Left lung (tissue), 10 donors: Measurements from ENCODE around the gene PSMG2. TPM values are rescaled to one million over a fixed set of nuclear protein-coding genes. Genes with fewer than 3 reads are reported as not detected.
A peak's percentile ranks its signal among the peaks of the same experiment; 100 is the strongest.

ENCODE experiments used
- ATAC-seq: fragments of 200-7000 bp; cut with Tn5 transposase; one replicate; pipeline ENCODE4 v1.9.1; 2020; ENCODE audit warnings: moderate library complexity
- DNase-seq, 4 donors: peaks; one replicate each; pipeline ENCODE4 v3.0.0-alpha.2; 2013 to 2020
- H3K27ac ChIP-seq, 2 donors: fragments of 200-600 bp; sonication (generic) in 1 of 2; one replicate each; pipeline versions ENCODE4 v1.5.0 to v1.8.0; 2020 to 2021
- H3K27me3 ChIP-seq, 2 donors: fragments of 200-600 bp; sonication (generic) in 1 of 2; one replicate each; pipeline versions ENCODE4 v1.5.0 to v1.8.0; 2020 to 2021
- H3K36me3 ChIP-seq, 2 donors: fragments of 200-600 bp; sonication (generic) in 1 of 2; one replicate each; pipeline versions ENCODE4 v1.5.0 to v1.8.0; 2020 to 2021
- H3K4me1 ChIP-seq, 2 donors: fragments of 200-600 bp; one replicate each; pipeline ENCODE4 v1.8.0; 2021
- H3K4me3 ChIP-seq, 2 donors: fragments of 200-600 bp; sonication (generic) in 1 of 2; one replicate each; pipeline versions ENCODE4 v1.5.0 to v1.8.0; 2020 to 2021; ENCODE audit warnings: mild to moderate bottlenecking in 1 of 2
- H3K9me3 ChIP-seq, 2 donors: fragments of 200-600 bp; sonication (generic) in 1 of 2; one replicate each; pipeline versions ENCODE4 v1.5.0 to v1.8.0; 2020 to 2021
- intact Hi-C, 2 donors: fragments of 100-400 bp; cut with DNase I; formaldehyde crosslinking; loops; one replicate each; pipeline versions ENCODE4 v1.11.2 to v1.14.2; 2022
- polyA plus RNA-seq, 6 donors: library from polyadenylated mRNA; unstranded; fragments of 120-200 nt; gene quantifications; one replicate each; pipeline ENCODE4 v1.2.1, GENCODE V29; 2013; ENCODE audit not compliant: insufficient read length in 6 of 6
- total RNA-seq, 2 donors: library from RNA; stranded (reverse); fragmentation: NEBNext Ultra II Directional; extraction: Animal tissue kit (Norgen Biotek cat#: 25700); gene quantifications; one replicate each; pipeline ENCODE4 v1.2.1, GENCODE V29; 2021
- TF ChIP-seq, protein P1 (sequence below), 2 donors: fragments of 200-600 bp; sonication (generic) in 1 of 2; IDR thresholded peaks; one replicate each; pipeline versions ENCODE4 v1.5.0 to v1.8.0; 2021; ENCODE audit warnings: antibody characterized with exemption in 2 of 2
- donor health status: DM: no; HTN: yes; CAD: no.
- donor health status: DM: no; HTN: no; CAD: no.

The PSMG2 gene
- total and polyA plus RNA-seq, 8 donors = 63.0 to 78.2 (median 71.4) TPM

DNA sequence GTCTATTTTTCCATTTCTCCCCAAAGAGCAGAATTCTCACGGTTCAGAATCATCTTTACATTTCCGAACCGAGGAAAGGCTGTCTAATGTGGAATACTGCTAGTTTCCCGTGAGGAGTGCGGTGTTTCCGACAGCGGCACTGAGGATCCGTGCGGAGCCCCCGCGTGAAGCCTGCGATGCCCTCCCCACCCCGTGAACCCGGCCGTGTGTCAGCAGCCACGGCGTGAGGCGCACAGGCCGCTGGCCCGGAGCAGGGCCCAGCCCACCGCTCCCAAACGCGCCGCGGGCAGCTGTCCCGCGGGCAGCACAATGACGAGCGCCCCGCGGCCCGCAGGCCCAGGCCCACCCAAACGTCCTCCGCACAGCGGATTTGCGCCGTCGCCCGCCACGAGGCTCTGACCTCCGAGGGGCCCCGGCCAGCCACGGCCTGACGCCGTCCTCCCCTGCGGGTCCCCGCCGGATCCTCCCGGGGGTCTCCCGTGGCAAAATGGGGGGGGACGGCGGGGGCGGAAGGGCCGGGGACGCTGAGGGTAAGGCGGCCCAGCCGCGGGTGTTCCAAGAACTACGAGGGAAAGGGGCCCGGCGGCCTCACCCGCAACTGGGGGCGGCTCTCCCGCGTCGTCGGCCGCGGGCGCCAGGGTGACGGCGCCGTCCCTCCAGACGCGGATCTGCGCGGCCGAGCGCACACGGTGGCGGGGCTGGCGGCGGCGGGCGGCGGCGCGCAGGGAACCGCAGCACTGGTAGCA, 45.7 kb upstream of the PSMG2 start:
- Histone ChIP-seq H3K9me3 (no peaks in the 10 kb centered on the region), H3K4me1 (peaks cover 13 to 45% of the 10 kb centered on the region in 2 donors), H3K4me3 (peak overlapping the region; percentile 69 to 75), H3K27me3 (peaks cover 0 to 22% of the 10 kb centered on the region in 2 donors), H3K36me3 (no peaks in the 10 kb centered on the region), H3K27ac (peak overlapping the region; percentile 86 to 95)
- intact Hi-C loops = no loop called here
- peak; percentile 58 for ATAC-seq
- TF ChIP-seq, protein P1, sequence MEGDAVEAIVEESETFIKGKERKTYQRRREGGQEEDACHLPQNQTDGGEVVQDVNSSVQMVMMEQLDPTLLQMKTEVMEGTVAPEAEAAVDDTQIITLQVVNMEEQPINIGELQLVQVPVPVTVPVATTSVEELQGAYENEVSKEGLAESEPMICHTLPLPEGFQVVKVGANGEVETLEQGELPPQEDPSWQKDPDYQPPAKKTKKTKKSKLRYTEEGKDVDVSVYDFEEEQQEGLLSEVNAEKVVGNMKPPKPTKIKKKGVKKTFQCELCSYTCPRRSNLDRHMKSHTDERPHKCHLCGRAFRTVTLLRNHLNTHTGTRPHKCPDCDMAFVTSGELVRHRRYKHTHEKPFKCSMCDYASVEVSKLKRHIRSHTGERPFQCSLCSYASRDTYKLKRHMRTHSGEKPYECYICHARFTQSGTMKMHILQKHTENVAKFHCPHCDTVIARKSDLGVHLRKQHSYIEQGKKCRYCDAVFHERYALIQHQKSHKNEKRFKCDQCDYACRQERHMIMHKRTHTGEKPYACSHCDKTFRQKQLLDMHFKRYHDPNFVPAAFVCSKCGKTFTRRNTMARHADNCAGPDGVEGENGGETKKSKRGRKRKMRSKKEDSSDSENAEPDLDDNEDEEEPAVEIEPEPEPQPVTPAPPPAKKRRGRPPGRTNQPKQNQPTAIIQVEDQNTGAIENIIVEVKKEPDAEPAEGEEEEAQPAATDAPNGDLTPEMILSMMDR (IDR thresholded peaks at IDR 0.05) = no peak
- DNase-seq = peak; percentile 46 to 83 (median 66)

DNA sequence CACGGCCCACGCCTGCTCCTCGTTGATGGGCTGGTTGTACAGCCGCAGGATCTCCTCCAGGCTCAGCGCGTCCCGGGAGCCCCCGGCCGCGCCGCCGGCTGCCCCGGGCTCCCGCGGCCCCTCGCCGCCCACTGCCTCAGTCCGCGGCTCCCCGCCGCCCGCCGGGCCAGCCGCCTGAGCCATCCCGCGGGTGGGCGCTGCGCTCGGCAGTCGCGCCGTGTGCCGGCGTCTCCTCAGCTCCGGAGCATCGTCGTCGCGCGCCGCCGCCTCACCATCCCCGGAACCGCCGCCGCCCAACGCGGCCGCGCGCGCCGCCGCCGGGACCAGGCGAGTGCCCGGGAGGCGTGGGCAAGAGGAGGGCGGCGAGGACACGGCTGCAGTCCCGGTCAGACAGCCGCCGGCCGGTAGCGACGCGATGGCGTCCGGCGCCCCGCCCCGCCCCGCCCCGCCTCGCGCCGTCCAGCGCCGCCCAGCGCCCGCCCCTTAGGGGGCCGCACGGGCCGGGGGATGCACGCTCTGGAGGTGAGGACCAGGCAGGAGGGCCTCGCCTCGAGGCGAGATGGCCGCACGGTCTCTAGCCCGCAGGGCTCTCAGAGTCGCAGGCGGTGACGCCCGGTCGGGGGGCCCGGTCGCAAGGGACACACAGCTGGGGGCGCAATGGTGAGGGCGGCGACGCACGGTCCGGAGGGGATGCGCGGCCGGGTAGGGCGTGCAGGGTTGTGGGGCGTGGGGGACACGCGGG, 45.0 kb upstream of the PSMG2 start, which contains the start of gene SPIRE1:
Gene SPIRE1 (minus strand): TSS at position 424 of the 742 bp plus-strand sequence. CDS start 241 bp downstream, at position 183.
- peaks cover 9 to 43% of the 10 kb centered on the region in 2 donors for H3K4me1 ChIP-seq
- H3K4me3 ChIP-seq = peak within 1 kb of the TSS; percentile 69 to 75
- TF ChIP-seq, protein P1 (IDR thresholded peaks at IDR 0.05) = no peak
- H3K27ac ChIP-seq = peak within 1 kb of the TSS; percentile 86 to 95
- H3K36me3 ChIP-seq = no peaks in the 10 kb centered on the region
- H3K27me3 ChIP-seq = peaks cover 0 to 22% of the 10 kb centered on the region in 2 donors
- no peaks in the 10 kb centered on the region for H3K9me3 ChIP-seq
- DNase-seq (peak; percentile 55 to 92 (median 78)), ATAC-seq (peak; percentile 89)
- intact Hi-C loops = no loop called here

GRCh38 chr18:12658426-12659138, 44.3 kb upstream of the PSMG2 start:
- H3K4me3 ChIP-seq = peak overlapping the region; percentile 69 to 75
- H3K9me3 ChIP-seq = no peaks in the 10 kb centered on the region
- H3K27me3 ChIP-seq = peaks cover 0 to 22% of the 10 kb centered on the region in 2 donors
- TF ChIP-seq, protein P1 (IDR thresholded peaks at IDR 0.05) = no peak
- H3K4me1 ChIP-seq = peaks cover 9 to 37% of the 10 kb centered on the region in 2 donors
- H3K36me3 ChIP-seq = no peaks in the 10 kb centered on the region
- peak; percentile 41 for ATAC-seq
- intact Hi-C loops = no loop called here
- H3K27ac ChIP-seq = peak overlapping the region; percentile 86 to 95
- DNase-seq = peak in 2 of 4 donors; percentile 12 to 47

DNA sequence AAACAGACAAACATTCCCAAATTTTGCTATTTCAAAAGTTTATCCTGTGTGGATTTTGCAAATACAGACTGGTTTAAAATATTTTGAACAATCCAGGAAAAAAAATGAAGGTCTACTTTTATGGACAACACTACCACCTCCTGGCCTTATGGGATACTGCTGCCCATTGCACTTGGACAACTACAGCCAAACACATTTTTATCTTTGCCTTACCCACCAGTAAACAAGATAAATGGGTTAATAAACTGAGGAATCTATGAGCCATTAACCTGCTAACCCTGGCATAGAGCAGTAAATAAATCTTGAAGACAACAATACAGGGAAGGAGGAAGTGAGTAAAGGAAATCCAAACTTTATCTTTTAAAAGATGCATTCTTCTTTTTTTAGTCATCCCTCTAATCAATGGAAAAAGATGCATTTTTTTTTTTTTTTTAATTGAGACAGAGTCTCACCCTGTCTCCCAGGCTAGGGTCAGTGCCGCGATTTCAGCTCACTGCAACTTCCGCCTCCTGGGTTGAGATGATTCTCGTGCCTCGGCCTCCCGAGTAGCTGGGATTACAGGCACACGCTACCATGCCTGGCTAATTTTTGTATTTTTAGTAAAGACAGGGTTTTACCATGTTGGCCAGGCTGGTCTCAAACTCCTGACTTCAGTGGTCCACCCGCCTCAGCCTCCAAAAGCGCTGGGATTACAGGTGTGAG, 42.8 kb upstream of the PSMG2 start:
- DNase-seq = peak in 2 of 4 donors; percentile 51 to 70
- TF ChIP-seq, protein P1 (IDR thresholded peaks at IDR 0.05) = peak; percentile 91 to 92
- no peak overlapping the region for H3K4me3 ChIP-seq
- H3K27me3 ChIP-seq = peaks cover 0 to 22% of the 10 kb centered on the region in 2 donors
- intact Hi-C loops = loop anchor here (5.0 to 10.0 kb wide), 2 partner anchors 268 to 275 kb away; no protein-coding TSS in a partner anchor
- no peak overlapping the region for H3K27ac ChIP-seq
- peaks cover 9 to 32% of the 10 kb centered on the region in 2 donors for H3K4me1 ChIP-seq
- no peaks in the 10 kb centered on the region for H3K9me3 ChIP-seq
- H3K36me3 ChIP-seq = no peaks in the 10 kb centered on the region
- ATAC-seq = peak; percentile 42
